Stimulated activated naive CD8-positive, alpha-beta T cell treated with anti-CD3 and anti-CD28 coated beads, Interleukin-15, amount 100 ng/mL, for 72 hours (primary cell): ENCODE data around the gene PGM1.
"Not testable (repeated sequence)": the region's sequence is repeated elsewhere in the genome, so short reads cannot be mapped to it uniquely, and the experiment has no call there.

Experiments
- ATAC-seq: fragments of 150-1000 bp; cut with Tn5 transposase; 2 replicates; pipeline ENCODE4 v1.10.0; 2021; ENCODE audit warnings: mild to moderate bottlenecking, moderate library complexity
- DNase-seq, 2 donors: peaks; one replicate each; pipeline ENCODE4 v3.0.0; 2021 to 2022
- H3K27ac Mint-ChIP-seq, 2 donors: one replicate each; pipeline ENCODE4 v1.8.0; 2022; ENCODE audit warnings: mild to moderate bottlenecking in 2 of 2, mixed read lengths in 2 of 2, moderate library complexity in 2 of 2
- H3K27me3 Mint-ChIP-seq: one replicate; pipeline ENCODE4 v1.8.0; 2022; ENCODE audit warnings: mixed read lengths
- H3K4me1 Mint-ChIP-seq: one replicate; pipeline ENCODE4 v1.8.0; 2022; ENCODE audit warnings: mild to moderate bottlenecking, mixed read lengths
- H3K4me3 Mint-ChIP-seq, 2 donors: one replicate each; pipeline ENCODE4 v1.8.0; 2022; ENCODE audit warnings: mild to moderate bottlenecking in 2 of 2, mixed read lengths in 2 of 2, moderate library complexity in 1 of 2
- H3K9me3 Mint-ChIP-seq, 2 donors: one replicate each; pipeline ENCODE4 v1.8.0; 2022; ENCODE audit warnings: mixed read lengths in 2 of 2

PGM1 gene

DNA sequence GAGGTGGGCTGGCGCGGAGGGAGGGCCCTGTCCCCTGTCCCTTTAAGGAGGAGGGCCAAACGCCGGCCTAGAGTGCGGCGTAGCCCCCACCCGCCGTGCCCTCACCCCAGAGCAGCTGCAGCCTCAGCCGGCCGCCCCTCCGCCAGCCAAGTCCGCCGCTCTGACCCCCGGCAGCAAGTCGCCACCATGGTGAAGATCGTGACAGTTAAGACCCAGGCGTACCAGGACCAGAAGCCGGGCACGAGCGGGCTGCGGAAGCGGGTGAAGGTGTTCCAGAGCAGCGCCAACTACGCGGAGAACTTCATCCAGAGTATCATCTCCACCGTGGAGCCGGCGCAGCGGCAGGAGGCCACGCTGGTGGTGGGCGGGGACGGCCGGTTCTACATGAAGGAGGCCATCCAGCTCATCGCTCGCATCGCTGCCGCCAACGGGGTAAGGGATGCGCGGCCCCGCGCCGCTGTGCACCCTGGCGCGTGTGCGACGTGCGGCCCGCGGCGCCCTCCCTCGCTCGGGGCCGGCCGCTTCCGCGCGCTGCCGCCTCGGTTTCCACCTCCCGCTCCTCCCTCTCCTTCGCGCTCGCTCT lies at the start of gene PGM1:
Gene PGM1, plus strand, starts transcription at position 109 of the 583 bp plus-strand sequence. Its CDS starts 78 bp downstream, at position 187.
- H3K4me1 Mint-ChIP-seq, result peaks cover 37% of the 10 kb centered on the region
- peak within 1 kb of the TSS; percentile 96 to 97 for H3K4me3 Mint-ChIP-seq
- no peaks in the 10 kb centered on the region for H3K27me3 Mint-ChIP-seq
- ATAC-seq (peak; percentile 90), DNase-seq (peak; percentile 77 to 80)
- H3K9me3 Mint-ChIP-seq, result no peaks in the 10 kb centered on the region
- H3K27ac Mint-ChIP-seq, result peak within 1 kb of the TSS; percentile 98

DNA sequence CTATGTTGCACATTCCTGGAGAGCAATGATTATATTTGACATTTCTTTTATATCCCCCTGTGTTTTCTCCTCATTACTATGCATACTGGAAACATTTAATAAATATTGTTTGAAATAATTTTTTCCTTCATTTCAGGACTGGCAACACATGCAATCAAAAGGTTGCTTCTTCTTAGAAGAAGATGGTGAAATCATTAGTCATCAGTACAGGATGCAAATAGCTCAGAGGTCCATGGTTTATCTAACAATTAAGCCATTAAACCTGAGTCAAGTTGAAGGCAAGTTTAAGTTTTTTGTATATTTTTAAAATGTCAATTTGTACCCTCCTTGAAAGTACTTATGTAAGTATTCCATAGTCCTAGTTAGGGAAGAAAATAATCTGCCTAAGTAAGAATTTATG lies 47.4 kb upstream of the PGM1 start:
- ATAC-seq, result no peak
- H3K27ac Mint-ChIP-seq, result no peak overlapping the region
- DNase-seq, result no peak
- H3K4me3 Mint-ChIP-seq, result no peak overlapping the region
- no peaks in the 10 kb centered on the region for H3K9me3 Mint-ChIP-seq
- H3K4me1 Mint-ChIP-seq, result no peaks in the 10 kb centered on the region
- H3K27me3 Mint-ChIP-seq, result no peaks in the 10 kb centered on the region

DNA sequence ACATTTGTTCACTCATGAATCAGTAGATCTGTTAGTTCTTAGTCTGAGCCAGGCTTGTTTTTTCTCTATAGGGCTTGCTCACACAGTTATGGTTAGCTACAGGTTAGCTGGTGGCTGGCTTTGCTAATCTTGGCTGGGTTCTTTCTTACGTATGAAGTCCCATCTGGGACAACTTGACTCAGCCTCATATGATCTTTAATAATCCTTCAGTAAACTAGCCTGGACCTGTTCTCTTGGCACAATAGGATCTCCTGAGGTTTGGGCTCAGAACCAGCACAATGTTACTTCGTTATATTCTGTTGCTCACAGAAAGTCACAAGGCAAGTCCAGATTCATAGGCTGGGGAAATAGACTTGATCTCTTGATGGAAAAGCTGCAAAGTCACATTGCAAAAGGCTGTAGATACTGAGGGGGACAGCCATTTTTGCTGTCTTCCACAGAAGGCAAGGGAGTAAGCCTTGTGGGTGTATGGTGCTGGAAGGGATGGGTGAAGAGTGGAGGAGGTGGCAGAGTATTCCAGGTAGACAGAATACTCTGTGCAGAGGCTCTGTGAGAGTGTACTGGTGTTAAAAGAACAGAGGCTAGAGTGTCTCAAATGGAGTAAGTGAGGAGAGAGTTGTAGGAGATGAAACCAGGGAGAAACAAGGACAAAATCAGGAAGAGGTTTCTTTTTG lies 45.5 kb upstream of the PGM1 start:
- H3K27me3 Mint-ChIP-seq, result no peaks in the 10 kb centered on the region
- ATAC-seq, result no peak
- no peaks in the 10 kb centered on the region for H3K9me3 Mint-ChIP-seq
- H3K4me1 Mint-ChIP-seq, result no peaks in the 10 kb centered on the region
- no peak for DNase-seq
- H3K27ac Mint-ChIP-seq, result no peak overlapping the region
- no peak overlapping the region for H3K4me3 Mint-ChIP-seq

DNA sequence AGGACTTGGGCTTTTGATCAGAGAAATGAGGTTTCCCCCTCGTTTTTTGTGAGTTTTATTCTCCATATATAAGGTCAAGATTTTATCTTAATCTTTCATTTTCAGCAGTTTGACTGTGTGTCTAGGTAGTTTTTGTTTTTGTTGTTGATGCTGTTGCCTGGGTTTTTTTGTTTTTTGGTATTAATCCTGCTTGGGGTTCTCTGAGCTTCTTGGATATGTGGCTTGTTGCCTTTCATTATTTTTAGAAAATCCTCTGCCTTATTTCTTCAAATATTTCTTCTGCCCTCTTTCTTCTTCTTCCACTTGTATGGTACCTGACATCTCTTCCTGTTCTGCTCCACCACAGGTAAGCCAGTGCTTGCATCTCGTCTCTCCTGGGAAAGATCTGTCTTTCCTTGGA lies 44.9 kb upstream of the PGM1 start:
- H3K4me3 Mint-ChIP-seq, result no peak overlapping the region
- no peaks in the 10 kb centered on the region for H3K27me3 Mint-ChIP-seq
- H3K4me1 Mint-ChIP-seq, result no peaks in the 10 kb centered on the region
- no peak overlapping the region for H3K27ac Mint-ChIP-seq
- ATAC-seq, result no peak
- H3K9me3 Mint-ChIP-seq, result no peaks in the 10 kb centered on the region
- DNase-seq, result no peak

DNA sequence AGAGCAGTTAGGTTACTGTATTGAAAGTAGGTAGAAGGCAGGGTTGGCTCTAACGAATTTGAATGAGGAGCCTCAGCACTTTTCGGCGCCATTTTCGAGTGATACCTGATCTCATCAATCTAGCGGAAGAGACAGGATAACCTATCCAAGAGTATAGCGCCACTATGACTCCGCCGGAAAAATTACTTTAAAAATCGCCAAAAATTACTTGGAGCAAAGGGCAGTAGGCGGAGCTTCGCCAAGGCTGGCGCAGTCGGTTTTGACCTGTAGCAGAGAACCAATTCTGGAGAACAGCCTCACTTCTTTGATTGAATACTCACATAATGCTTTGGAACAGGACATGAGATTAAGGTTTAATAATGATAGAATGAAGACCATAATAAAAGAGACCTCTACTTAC lies 44.3 kb upstream of the PGM1 start:
- Mint-ChIP-seq H3K27ac (no peak overlapping the region), H3K4me3 (no peak overlapping the region), H3K4me1 (no peaks in the 10 kb centered on the region), H3K27me3 (no peaks in the 10 kb centered on the region), H3K9me3 (no peaks in the 10 kb centered on the region)
- no peak for ATAC-seq
- DNase-seq, result no peak

DNA sequence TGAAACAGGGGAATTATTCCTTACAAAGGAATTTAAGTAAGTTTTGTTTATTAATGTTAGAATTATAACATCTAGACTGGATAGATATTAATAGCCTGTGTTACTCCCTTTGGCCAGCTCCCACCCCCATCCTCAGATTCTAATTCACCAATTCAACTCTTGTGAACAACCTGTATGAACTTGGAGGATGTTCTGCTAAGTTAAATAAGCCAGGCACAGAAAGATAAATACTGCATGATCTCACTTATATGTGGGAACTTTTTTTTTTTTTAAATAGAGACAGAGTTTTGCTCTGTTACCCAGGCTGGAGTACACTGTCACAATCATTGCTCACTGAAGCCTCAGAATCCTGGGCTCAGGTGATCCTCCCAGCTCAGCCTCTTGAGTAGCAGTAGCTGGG lies 37.7 kb upstream of the PGM1 start:
- Mint-ChIP-seq H3K9me3 (no peaks in the 10 kb centered on the region), H3K27me3 (no peaks in the 10 kb centered on the region), H3K27ac (no peak overlapping the region), H3K4me1 (no peaks in the 10 kb centered on the region), H3K4me3 (no peak overlapping the region)
- no peak for DNase-seq
- ATAC-seq, result no peak

DNA sequence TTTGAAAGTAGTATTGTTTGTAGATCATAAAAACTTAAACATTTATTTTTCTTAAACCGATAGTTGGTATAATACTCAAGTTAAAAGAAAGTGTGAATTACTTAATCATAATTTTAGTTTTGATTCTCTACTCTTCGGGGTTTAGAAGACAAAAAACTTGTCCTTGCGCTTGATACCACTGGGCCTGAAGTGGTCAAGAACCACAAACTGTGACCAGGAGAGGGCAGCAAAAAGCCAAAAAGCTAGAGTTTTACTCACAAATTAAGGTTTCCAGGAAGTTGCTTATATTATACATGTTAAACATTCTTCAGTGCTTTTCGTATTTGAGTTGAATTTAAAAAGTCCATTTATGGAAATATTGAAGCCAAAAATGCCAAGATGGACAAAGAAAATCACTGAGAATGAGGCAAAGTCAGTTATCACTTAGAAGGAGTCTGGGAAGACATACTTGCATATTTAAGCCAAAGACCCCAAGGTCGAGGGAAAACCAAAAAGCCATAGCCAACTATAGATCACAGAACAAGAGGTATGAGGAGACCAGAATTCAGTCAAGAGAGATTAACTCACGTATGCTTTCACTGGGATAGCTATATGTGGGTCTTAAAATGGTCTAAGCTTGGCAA lies 35.7 kb upstream of the PGM1 start:
- DNase-seq, result peak in 1 of 2 donors; percentile 4
- H3K27ac Mint-ChIP-seq, result no peak overlapping the region
- H3K4me1 Mint-ChIP-seq, result no peaks in the 10 kb centered on the region
- no peak overlapping the region for H3K4me3 Mint-ChIP-seq
- H3K27me3 Mint-ChIP-seq, result no peaks in the 10 kb centered on the region
- no peaks in the 10 kb centered on the region for H3K9me3 Mint-ChIP-seq
- ATAC-seq, result no peak

DNA sequence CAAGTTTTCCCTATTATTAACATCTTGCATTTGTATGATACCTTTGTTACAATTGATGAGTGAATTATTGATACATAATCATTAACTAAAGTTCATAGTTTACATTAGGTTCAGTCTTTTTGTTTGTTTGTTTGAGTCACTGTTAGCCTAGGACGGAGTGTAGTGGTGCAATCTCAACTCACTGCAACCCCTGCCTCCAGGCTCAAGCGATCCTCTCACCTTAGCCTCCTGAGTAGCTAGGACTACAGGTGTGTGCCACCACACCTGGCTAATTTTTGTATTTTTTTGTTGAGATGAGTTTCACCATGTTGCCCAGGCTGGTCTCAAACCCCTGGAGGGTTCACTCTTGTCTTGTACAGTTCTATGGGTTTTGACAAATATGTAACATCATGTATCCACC lies 33.9 kb upstream of the PGM1 start:
- no peak overlapping the region for H3K4me3 Mint-ChIP-seq
- H3K9me3 Mint-ChIP-seq, result no peaks in the 10 kb centered on the region
- H3K4me1 Mint-ChIP-seq, result no peaks in the 10 kb centered on the region
- DNase-seq (no peak), ATAC-seq (no peak)
- no peak overlapping the region for H3K27ac Mint-ChIP-seq
- H3K27me3 Mint-ChIP-seq, result no peaks in the 10 kb centered on the region

DNA sequence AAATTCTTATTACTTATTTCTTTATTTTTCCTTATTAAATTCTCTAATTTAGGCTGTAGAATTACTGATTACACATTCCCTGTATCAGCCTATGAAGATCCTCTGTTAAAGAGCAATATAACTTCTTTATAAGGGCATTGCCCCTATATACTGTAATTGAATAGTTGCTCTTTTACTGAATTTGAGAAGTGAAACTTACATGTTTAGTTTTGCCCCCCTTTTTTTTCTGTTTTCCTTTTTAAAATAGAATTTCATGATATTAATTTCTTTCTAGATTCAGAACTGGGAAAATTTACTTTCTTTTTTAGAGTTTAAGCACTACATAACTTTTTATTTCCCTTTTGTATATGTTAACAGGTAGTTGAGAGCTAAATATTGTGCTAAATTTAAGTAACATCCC lies 29.5 kb upstream of the PGM1 start:
- no peak overlapping the region for H3K27ac Mint-ChIP-seq
- H3K4me3 Mint-ChIP-seq, result no peak overlapping the region
- DNase-seq (no peak), ATAC-seq (no peak)
- no peaks in the 10 kb centered on the region for H3K9me3 Mint-ChIP-seq
- H3K27me3 Mint-ChIP-seq, result no peaks in the 10 kb centered on the region
- no peaks in the 10 kb centered on the region for H3K4me1 Mint-ChIP-seq

DNA sequence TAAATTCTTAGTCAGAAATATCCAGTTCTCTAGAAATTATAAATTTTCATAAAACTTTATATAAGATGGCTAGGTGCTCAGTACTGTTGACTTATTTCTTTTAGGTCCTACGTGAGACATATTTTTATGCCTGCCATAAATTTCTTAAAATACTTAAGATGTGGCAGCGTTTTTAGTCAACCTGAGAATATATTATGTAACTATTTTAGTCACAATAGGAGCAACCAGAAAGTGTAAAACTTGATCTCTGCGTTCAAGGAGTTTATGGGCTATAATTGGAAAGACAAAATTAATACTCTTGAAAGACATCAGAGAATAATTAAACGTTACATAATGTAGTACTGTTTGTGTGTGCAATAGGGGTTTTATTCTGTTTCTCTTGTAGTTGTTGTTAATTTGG lies 24.1 kb upstream of the PGM1 start:
- no peak overlapping the region for H3K4me3 Mint-ChIP-seq
- no peak for DNase-seq
- no peaks in the 10 kb centered on the region for H3K9me3 Mint-ChIP-seq
- ATAC-seq, result no peak
- no peaks in the 10 kb centered on the region for H3K4me1 Mint-ChIP-seq
- no peak overlapping the region for H3K27ac Mint-ChIP-seq
- H3K27me3 Mint-ChIP-seq, result no peaks in the 10 kb centered on the region

DNA sequence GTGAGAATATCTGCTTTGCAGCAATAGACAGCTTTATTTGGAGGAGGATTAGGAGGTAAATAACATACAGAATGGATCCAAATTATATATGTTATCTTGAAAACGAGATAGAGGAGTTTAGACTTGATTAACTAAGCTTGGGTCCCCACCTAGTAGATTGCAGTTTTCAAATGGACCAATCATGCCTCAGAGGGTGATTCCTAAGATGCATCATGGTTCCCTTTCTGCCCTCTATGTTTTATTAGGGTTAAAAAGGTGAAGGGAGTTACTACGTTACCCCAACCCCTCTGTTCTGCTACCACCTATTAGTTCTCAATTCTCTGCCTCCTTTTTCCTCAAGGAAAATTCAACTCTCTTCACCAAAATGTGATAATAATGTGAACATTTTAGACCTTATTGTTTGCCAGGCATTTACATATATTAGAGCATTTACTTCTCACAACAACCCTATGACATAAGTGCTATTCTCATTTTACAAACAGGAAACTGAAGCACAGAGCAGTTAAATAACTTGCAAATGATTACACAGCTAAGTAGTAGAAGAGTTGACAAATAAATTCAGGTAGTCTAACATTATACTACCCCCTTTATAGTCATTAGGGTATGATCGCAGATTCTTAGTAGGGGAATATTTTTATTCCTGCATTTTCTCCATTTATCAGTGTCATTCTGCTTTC lies 23.4 kb upstream of the PGM1 start:
- Mint-ChIP-seq H3K4me1 (no peaks in the 10 kb centered on the region), H3K27me3 (no peaks in the 10 kb centered on the region), H3K27ac (no peak overlapping the region), H3K9me3 (no peaks in the 10 kb centered on the region), H3K4me3 (no peak overlapping the region)
- DNase-seq (no peak), ATAC-seq (no peak)

DNA sequence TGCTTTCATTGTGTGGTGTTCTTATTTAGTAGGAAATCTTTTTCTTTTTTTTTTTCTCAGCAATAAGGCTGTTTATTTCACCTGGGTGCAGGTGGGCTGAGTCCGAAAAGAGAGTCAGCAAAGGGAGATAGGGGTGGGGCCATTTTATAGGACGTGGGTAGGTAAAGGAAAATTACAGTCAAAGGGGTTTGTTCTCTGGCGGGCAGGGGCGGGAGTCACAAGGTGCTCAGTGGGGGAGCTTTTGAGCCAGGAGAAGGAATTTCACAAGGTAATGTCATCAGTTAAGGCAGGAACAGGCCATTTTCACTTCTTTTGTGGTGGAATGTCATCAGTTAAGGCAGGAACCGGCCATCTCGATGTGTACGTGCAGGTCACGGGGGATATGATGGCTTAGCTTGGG lies 20.5 kb upstream of the PGM1 start:
- DNase-seq, H3K9me3 Mint-ChIP-seq, H3K27me3 Mint-ChIP-seq, H3K4me3 Mint-ChIP-seq, H3K27ac Mint-ChIP-seq, H3K4me1 Mint-ChIP-seq, ATAC-seq: not testable (repeated sequence)

DNA sequence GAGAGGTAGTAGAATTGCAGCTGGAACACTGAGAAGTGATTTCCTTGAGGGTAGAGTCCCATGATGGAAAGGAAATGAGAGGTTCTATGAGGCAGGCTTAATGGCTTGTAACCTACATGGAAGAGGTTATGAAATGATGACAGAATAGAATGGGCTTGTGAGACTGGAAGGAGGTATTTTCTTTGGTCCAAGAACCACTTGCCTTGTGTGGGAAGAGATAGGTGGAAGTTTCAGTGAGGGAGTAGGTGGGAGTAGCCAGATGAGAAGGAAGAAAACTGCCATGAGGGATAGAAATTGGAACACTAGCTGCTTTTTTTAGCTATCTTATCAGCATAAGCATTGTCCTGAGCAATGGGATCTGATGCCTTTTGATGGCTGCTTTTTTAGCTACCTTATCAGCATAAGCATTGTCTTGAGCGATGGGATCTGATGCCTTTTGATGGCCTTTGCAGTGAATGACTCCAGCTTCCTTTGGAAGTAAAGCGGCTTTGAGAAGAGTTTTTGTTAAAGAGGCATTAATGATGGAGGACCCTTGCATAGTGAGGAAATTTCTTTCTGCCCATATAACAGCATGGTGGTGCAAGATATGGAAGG lies 18.9 kb upstream of the PGM1 start:
- not testable (repeated sequence) for DNase-seq, ATAC-seq, H3K27ac Mint-ChIP-seq, H3K4me3 Mint-ChIP-seq, H3K4me1 Mint-ChIP-seq, H3K9me3 Mint-ChIP-seq, H3K27me3 Mint-ChIP-seq

DNA sequence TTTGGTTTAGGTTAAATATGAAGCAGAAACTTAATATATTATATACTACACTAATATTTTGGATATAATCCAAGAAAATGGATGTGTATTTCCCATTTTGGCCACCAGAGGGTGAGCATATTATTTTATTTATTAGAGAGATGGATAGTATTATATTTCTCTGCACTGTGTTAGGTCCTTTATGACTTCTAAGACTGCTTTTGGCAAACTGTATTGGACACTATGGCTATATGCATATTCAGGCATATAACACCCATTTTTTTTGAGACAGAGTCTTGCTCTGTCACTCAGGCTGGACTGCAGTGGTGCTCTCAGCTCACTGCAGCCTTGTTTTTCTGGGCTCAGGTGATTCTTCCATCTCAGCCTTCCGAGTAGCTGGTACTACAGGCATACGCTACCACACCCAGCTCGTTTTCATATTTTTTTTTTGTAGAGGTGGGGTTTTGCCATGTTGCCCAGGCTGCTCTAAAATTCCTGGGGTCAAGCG lies 17.8 kb upstream of the PGM1 start:
- Mint-ChIP-seq H3K27ac (no peak overlapping the region), H3K4me1 (no peaks in the 10 kb centered on the region), H3K4me3 (no peak overlapping the region), H3K27me3 (no peaks in the 10 kb centered on the region), H3K9me3 (peaks cover 0 to under 1% of the 10 kb centered on the region in 2 donors)
- no peak for DNase-seq
- ATAC-seq, result no peak

DNA sequence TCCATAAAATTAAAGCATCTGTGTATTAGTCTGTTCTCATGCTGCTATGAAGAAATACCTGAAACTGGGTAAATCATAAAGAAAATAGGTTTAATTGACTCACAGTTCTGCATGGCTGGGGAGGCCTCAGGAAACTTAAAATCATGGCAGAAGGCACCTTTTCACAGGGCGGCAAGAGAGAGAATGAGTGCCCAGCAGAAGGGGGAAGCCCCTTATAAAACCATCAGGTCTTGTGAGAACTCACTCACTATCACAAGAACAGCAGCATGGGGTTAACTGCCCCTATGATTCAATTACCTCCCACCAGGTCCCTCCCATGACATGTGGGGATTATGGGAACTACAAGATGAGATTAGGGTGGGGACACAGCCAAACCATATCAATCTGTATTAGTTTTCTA lies 6.9 kb upstream of the PGM1 start:
- ATAC-seq, H3K9me3 Mint-ChIP-seq, H3K27ac Mint-ChIP-seq, H3K4me1 Mint-ChIP-seq, H3K27me3 Mint-ChIP-seq, DNase-seq, H3K4me3 Mint-ChIP-seq: not testable (repeated sequence)

DNA sequence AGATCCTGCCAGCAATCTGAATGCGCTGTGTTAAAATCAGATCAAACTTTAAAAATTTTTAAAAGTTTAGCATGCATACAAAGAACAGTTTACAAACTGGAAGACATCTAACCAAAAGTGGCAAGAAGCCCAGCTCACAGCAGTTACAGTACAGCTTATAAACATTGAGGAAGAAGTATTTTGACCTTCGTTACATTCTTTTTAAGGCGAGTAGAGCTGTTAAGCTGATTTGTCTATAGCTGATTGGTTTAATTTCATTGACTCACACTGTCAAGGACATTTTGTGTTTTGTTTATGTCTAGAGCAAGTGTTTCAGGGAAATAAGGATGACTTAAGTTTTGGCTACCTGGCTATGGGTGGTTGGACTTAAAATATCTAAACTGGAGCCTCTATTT lies 3.0 kb upstream of the PGM1 start:
- Mint-ChIP-seq H3K4me1 (peaks cover 17% of the 10 kb centered on the region), H3K27ac (no peak overlapping the region), H3K9me3 (no peaks in the 10 kb centered on the region), H3K27me3 (no peaks in the 10 kb centered on the region), H3K4me3 (no peak overlapping the region)
- ATAC-seq (no peak), DNase-seq (no peak)
